HepG2 (cell line): ENCODE data around the gene CARS2. TPM values are rescaled to one million over a fixed set of nuclear protein-coding genes. Genes with fewer than 3 reads are reported as not detected.

Experiments used
- AGO2 ChIP-seq: fragments of 200-400 bp; formaldehyde crosslinking; optimal IDR thresholded peaks from 2 replicates; pipeline ENCODE3; 2017; ENCODE audit warnings: mild to moderate bottlenecking, low read depth, low read length, moderate library complexity
- ATF2 ChIP-seq: sonication (generic); formaldehyde crosslinking; IDR thresholded peaks from 2 replicates; pipeline ENCODE4 v1.4.0; 2020; ENCODE audit warnings: missing genetic modification reagents
- CCAR2 ChIP-seq: fragments of 200-400 bp; formaldehyde crosslinking; optimal IDR thresholded peaks from 2 replicates; pipeline ENCODE3; 2018; ENCODE audit warnings: low read depth, mild to moderate bottlenecking, low read length, moderate library complexity
- CHCHD3 ChIP-seq: sonication (generic); formaldehyde crosslinking; IDR thresholded peaks from 2 replicates; pipeline ENCODE4 v1.8.0; 2022; ENCODE audit warnings: mild to moderate bottlenecking, missing genetic modification reagents, moderate library complexity
- CREB1 ChIP-seq, 2 experiments: fragments of 450-650 bp in 1 of 2; IDR thresholded peaks; 2 replicates each; pipeline ENCODE4 v1.6.1; 2016 to 2017; ENCODE audit warnings: control low read depth in 1 of 2, mild to moderate bottlenecking in 1 of 2, missing compliant biosample characterization in 1 of 2, missing genetic modification characterization in 1 of 2
- CREB3 ChIP-seq: sonication (generic); formaldehyde crosslinking; IDR thresholded peaks from 2 replicates; pipeline ENCODE4 v1.5.0; 2020; ENCODE audit warnings: missing genetic modification reagents
- DPF2 ChIP-seq: sonication (generic); formaldehyde crosslinking; IDR thresholded peaks from 2 replicates; pipeline ENCODE4 v1.4.0; 2020; ENCODE audit warnings: mild to moderate bottlenecking, low read depth, missing genetic modification reagents, borderline replicate concordance
- EP300 ChIP-seq, 3 experiments: sonication (generic) in 1 of 3; formaldehyde crosslinking in 1 of 3; IDR thresholded peaks; 2 replicates each; pipeline versions ENCODE4 v1.5.1 to v1.6.1; 2011 to 2020; ENCODE audit warnings: low read depth in 2 of 3, low read length in 2 of 3, borderline replicate concordance in 1 of 3, improper control_type of control experiment in 1 of 3, mild to moderate bottlenecking in 1 of 3, missing genetic modification reagents in 1 of 3, moderate library complexity in 1 of 3
- HDAC6 ChIP-seq: fragments of 200-600 bp; sonication (generic); IDR thresholded peaks from 2 replicates; pipeline ENCODE4 v1.7.0; 2017; ENCODE audit warnings: mild to moderate bottlenecking, antibody characterized with exemption, low read length, low read depth
- MTA1 ChIP-seq: sonication (generic); formaldehyde crosslinking; IDR thresholded peaks from 2 replicates; pipeline ENCODE4 v1.4.0; 2020; ENCODE audit warnings: missing genetic modification reagents, mild to moderate bottlenecking, borderline replicate concordance
- NCOA5 ChIP-seq: sonication (generic); formaldehyde crosslinking; IDR thresholded peaks from 2 replicates; pipeline ENCODE4 v1.4.0; 2020; ENCODE audit warnings: missing genetic modification reagents
- POLR2AphosphoS5 ChIP-seq: IDR thresholded peaks from 2 replicates; pipeline ENCODE4 v1.6.1; 2012; ENCODE audit warnings: low read depth, low read length
- TOE1 ChIP-seq: sonication (generic); formaldehyde crosslinking; IDR thresholded peaks from 2 replicates; pipeline ENCODE4 v1.4.0; 2020; ENCODE audit warnings: mild to moderate bottlenecking, missing genetic modification reagents
- ZBED4 ChIP-seq: sonication (generic); formaldehyde crosslinking; IDR thresholded peaks from 2 replicates; pipeline ENCODE4 v1.4.0; 2020; ENCODE audit warnings: missing genetic modification reagents, borderline replicate concordance
- ZMYM4 ChIP-seq: sonication (generic); formaldehyde crosslinking; IDR thresholded peaks from 2 replicates; pipeline ENCODE4 v1.8.1; 2023; ENCODE audit warnings: mild to moderate bottlenecking, missing genetic modification reagents
- ZNF138 ChIP-seq: sonication (generic); formaldehyde crosslinking; IDR thresholded peaks from 2 replicates; pipeline ENCODE4 v1.5.0; 2020; ENCODE audit warnings: mild to moderate bottlenecking, low read depth, missing genetic modification reagents
- ZNF225 ChIP-seq: sonication (generic); formaldehyde crosslinking; IDR thresholded peaks from 2 replicates; pipeline ENCODE4 v1.4.0; 2020; ENCODE audit warnings: mild to moderate bottlenecking, missing genetic modification reagents
- ZNF337 ChIP-seq: sonication (generic); formaldehyde crosslinking; IDR thresholded peaks from 2 replicates; pipeline ENCODE4 v1.5.1; 2020; ENCODE audit warnings: missing genetic modification reagents, low read depth, mild to moderate bottlenecking, borderline replicate concordance
- ZNF552 ChIP-seq: sonication (generic); formaldehyde crosslinking; IDR thresholded peaks from 2 replicates; pipeline ENCODE4 v1.9.0; 2022; ENCODE audit warnings: missing genetic modification reagents, mild to moderate bottlenecking, borderline replicate concordance
- ZNF639 ChIP-seq: conservative IDR thresholded peaks from 2 replicates; pipeline ENCODE4 v1.6.1; 2018; ENCODE audit warnings: missing genetic modification reagents
- ZSCAN29 ChIP-seq: sonication (generic); formaldehyde crosslinking; conservative IDR thresholded peaks from 2 replicates; pipeline ENCODE4 v1.4.0; 2020; ENCODE audit warnings: mild to moderate bottlenecking, missing genetic modification reagents
- ZSCAN5A ChIP-seq: sonication (generic); formaldehyde crosslinking; IDR thresholded peaks from 2 replicates; pipeline ENCODE4 v1.8.0; 2022; ENCODE audit warnings: mild to moderate bottlenecking, missing genetic modification reagents, borderline replicate concordance
- polyA plus RNA-seq, 8 experiments: library from polyadenylated mRNA; depleted of rRNA in 3 of 8; stranded (reverse) in 7 of 8; unstranded in 1 of 8; fragments of >200 nt; fragmentation: Illumina TruSeq in 4 of 8; extraction: Trizol in 4 of 8; gene quantifications; 2 replicates each; pipeline versions ENCODE4 v1.2.1 to v1.2.3, GENCODE V29; 2011 to 2016; ENCODE audit warnings: low read depth in 4 of 8, missing spikeins in 1 of 8, mixed read lengths in 1 of 8; ENCODE audit not compliant: insufficient read depth in 1 of 8
- total RNA-seq, 5 experiments: library from RNA; depleted of rRNA; stranded (reverse); fragments of >200 nt; fragmentation: Illumina TruSeq; extraction: Trizol; gene quantifications; 2 replicates each; pipeline ENCODE4 v1.2.3, GENCODE V29; 2016; ENCODE audit warnings: low read depth in 1 of 5

Gene CARS2
- total and polyA plus RNA-seq, 2 of the 13 experiments (the other 11 are each of a cell fraction or from before 2014, with no cell fraction given) = 41.1 to 59.3 TPM

GRCh38 chr13:110716247-110716515, 10.3 kb upstream of the CARS2 start (continued):
- no peak for TF ChIP-seq HDAC6
- no peak for TF ChIP-seq DPF2 (CRISPR knock-in tag)
- no peak for TF ChIP-seq ZNF138 (CRISPR knock-in tag)
- TF ChIP-seq ZSCAN29 (CRISPR knock-in tag) = no peak
- TF ChIP-seq EP300 (IDR thresholded peaks at IDR 0.05; ENCODE audit: low read depth in 2 of 2, low read length in 2 of 2) = no peak
- no peak for TF ChIP-seq EP300 (CRISPR knock-in tag; IDR thresholded peaks at IDR 0.05; ENCODE audit: borderline replicate concordance)
- no peak for TF ChIP-seq ZNF552
- no peak for TF ChIP-seq CCAR2
- TF ChIP-seq MTA1 (CRISPR knock-in tag) = no peak
- TF ChIP-seq POLR2AphosphoS5 = no peak
- no peak for TF ChIP-seq NCOA5 (CRISPR knock-in tag)
- no peak for TF ChIP-seq ZNF337 (CRISPR knock-in tag)
- TF ChIP-seq ZNF225 (CRISPR knock-in tag) = 0 out of 2 replicates have a peak, but pooled peaks have one; percentile 0
- TF ChIP-seq TOE1 (CRISPR knock-in tag) = no peak
- TF ChIP-seq CREB3 (CRISPR knock-in tag) = no peak
- TF ChIP-seq CREB1 (IDR thresholded peaks at IDR 0.05) = no peak
- no peak for TF ChIP-seq CREB1 (CRISPR knock-in tag; IDR thresholded peaks at IDR 0.05)
- TF ChIP-seq ATF2 (CRISPR knock-in tag) = 0 out of 2 replicates have a peak, but pooled peaks have one; percentile 9
- no peak for TF ChIP-seq ZNF639 (CRISPR knock-in tag)
- TF ChIP-seq ZBED4 (CRISPR knock-in tag) = no peak
- no peak for TF ChIP-seq AGO2
- no peak for TF ChIP-seq ZSCAN5A (CRISPR knock-in tag)
- TF ChIP-seq ZMYM4 (CRISPR knock-in tag) = no peak
- TF ChIP-seq CHCHD3 = no peak
